GM21423 (cell line): ENCODE data around the gene ODF4.
"Not testable (repeated sequence)": the region's sequence is repeated elsewhere in the genome, so short reads cannot be mapped to it uniquely, and the experiment has no call there.

Experiments
- ATAC-seq: cut with Tn5 transposase; IDR thresholded peaks from one replicate; pipeline ENCODE4 v1.9.1; 2021; ENCODE audit warnings: mild to moderate bottlenecking, moderate library complexity; ENCODE audit not compliant: unreplicated experiment

The ODF4 gene

DNA sequence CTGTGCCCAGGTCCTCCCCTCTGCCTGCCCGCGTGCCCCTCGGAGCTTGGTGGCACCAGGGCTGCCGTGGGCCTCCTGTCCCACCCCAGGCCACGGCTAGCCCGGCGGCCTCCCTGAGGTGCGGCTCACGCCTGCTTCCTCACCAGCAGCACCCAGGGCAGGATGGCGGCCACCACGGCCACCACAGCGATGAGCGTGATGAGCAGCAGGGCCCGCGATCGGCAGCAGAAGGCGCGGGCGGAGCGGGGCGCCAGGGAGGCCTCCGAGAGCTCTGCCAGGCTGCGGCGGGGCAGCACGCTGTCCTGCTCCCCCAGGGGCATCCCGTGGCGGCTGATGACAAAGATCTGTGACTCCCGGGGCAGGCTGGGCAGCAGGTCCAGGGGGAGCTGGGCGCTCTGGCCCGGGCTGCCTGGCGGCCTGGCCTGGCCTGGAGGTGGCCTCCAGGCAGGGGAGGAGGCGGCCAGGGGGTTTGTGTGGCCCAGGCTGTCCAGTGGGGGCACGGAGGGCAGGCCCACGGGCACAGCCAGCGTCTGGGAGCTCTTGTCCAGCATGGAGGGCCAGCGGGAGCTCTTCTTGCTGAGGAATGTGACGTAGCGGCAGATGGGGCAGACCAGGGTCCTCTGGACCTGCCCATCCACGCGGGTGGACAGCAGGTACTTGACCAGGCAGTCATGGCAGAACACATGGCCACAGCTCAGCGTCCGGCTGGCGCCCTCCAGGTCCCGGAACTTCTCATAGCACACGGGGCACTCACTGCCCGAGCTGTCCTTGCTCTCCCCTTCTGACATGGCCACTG lies 53.2 kb downstream of the ODF4 start:
- ATAC-seq, result no peak

DNA sequence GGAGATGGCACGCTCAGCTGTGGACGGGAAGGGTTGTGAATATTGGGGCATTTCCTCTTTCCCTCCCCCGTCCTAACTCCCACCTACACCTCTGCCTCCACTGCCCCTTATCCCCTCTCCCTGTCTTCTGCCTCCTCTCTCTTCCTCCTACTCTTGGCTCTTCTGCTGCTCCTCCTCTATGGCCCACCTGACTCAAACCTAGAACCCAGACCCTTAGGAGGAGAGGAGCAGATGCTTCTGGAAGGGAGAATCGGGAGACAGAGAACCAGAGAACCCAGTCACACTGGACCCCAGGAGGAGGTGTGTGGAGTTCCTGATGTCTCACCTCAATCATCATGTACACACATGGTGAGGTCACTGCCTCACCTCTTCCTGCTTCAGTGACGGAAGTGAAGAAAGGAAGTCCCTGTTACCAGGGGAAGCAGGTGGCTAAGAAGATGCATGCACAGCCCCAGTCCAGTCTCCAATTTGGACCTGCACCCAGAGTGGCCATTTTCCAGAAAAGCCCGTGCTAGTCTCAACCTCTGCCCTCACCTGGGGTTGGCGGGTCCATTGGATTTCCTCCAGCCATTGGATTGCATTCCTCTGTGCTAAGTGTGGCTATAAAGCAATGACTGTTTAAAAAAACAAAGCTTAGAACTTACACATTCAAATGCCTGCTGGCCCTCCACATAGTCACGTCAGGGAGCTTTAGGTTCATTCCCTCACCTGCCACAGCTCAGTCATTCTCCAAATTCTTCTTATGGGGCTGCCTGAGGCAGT lies 54.0 kb downstream of the ODF4 start:
- ATAC-seq, result no peak

GRCh38 chr17:8394497-8394896 lies 54.9 kb downstream of the ODF4 start:
- not testable (repeated sequence) for ATAC-seq
